HG02588 (cell line): ENCODE data around the gene SSNA1.

ENCODE experiments used
- ATAC-seq: cut with Tn5 transposase; IDR thresholded peaks from one replicate; pipeline ENCODE4 v1.9.1; 2021; ENCODE audit warnings: mild to moderate bottlenecking, moderate library complexity; ENCODE audit not compliant: unreplicated experiment

The SSNA1 gene

DNA sequence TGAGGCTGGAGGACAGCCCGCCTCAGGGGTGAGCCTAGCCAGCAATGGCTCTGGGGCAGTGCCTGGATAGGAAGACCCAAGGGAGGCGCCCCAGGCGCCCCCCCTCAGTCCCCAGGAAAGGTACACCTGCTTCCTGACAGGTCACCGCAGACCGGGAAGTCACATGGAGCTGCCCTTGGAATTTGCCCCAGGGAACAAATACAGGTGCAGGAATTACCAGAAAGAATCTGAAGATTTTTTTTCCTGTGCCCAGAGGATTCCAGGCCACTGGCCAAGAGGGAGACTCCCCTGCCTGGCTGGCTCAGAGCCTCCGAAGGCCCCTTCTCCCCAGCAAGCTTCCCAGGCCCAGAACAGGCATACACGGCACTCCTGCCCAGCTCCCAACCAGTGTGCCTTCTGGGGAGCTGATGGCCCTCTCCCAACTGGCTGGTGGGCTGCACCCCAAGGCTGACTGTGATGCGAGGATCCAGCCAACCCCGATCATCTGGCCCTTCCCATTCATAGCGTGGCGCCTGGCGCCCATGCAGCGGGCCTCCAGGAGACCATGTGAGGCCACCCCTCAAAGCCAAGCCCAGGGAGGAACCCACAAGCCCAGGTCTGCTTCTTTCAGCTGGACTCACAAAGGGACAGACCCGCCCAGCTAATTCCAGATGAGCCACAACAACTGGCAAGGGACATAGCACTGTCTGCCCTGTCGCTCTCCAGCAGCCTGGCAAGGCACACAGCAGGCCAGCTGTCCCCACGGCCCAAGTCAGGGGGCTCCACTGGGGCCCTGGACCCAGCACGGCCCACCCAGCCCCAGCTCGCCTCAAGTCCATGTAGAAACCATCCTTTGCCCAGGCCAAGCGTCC, 9.8 kb downstream of the SSNA1 start:
- ATAC-seq = no peak

- ATAC-seq = no peak
Observed at GRCh38 chr9:137198902-137199283, 10.4 kb downstream of the SSNA1 start.

- no peak for ATAC-seq
Observed at GRCh38 chr9:137199411-137200121, 11.1 kb downstream of the SSNA1 start.

DNA sequence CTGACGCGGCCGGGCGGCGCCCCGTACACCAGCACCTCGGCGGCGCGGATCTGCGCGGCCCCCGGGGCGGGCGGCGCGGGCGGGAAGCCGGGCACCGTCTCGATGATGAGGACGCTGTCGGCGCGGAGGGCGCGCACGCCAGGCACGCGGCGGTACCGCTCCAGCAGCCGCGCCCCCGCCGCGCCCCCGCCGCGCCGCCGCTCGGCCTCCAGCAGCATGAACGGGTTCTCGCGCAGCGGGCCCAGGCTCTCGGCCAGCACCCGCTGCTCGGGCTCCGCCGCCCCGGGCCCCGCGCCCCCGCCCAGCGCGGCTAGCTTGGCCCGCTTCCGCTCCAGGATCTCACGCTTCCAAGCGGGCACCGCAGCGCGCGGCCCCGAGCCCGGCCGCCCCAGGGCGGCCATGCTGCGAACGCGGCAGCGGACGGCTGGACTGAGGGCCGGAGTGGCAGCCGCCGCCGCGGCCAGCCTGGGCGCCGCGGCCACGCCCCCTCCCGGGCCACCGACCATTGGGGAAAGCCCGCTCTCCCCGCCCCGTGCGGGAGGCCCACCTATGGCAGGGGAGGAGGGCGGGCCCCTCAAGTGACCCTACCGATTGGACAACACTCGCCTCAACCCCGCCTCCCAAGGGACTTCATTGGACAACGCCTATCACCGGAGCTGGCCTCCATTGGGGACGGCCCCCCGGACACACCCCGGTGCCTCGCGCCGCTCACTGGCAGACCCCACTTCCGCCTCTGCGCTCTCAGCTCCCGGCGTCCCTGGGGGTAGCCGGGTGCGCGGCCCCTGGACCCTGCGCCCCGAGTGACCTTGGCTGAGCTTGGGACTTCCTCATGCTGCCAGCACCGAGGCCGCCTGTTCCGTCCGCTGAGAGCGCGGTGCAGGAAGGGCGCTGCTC, 12.1 kb downstream of the SSNA1 start, which contains the start of gene TPRN:
Gene TPRN (minus strand): TSS at position 431 of the 894 bp plus-strand sequence. CDS start 30 bp downstream, at position 401.
- ATAC-seq = peak; percentile 75

- ATAC-seq = no peak
Observed at GRCh38 chr9:137201205-137201868, 12.9 kb downstream of the SSNA1 start.

DNA sequence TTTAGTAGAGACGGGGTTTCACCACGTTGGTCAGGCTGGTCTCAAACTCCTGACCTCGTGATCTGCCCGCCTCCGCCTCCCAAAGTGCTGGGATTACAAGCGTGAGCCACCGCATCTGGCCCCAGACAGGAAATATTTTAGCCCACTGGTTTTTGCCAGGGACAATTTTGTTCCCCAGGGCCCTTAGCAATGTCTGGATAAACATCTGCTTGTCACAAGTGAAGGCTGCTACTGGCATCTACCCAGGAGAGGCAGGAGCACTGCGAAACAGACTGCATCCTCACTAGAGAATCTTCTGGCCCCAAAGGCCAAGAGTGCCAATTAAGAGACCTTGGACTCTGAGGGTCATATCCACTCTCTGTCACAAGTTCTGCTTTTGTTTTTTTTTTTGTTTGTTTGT, 14.5 kb downstream of the SSNA1 start:
- ATAC-seq = no peak

GRCh38 chr9:137204731-137205125, 16.3 kb downstream of the SSNA1 start:
- no peak for ATAC-seq

DNA sequence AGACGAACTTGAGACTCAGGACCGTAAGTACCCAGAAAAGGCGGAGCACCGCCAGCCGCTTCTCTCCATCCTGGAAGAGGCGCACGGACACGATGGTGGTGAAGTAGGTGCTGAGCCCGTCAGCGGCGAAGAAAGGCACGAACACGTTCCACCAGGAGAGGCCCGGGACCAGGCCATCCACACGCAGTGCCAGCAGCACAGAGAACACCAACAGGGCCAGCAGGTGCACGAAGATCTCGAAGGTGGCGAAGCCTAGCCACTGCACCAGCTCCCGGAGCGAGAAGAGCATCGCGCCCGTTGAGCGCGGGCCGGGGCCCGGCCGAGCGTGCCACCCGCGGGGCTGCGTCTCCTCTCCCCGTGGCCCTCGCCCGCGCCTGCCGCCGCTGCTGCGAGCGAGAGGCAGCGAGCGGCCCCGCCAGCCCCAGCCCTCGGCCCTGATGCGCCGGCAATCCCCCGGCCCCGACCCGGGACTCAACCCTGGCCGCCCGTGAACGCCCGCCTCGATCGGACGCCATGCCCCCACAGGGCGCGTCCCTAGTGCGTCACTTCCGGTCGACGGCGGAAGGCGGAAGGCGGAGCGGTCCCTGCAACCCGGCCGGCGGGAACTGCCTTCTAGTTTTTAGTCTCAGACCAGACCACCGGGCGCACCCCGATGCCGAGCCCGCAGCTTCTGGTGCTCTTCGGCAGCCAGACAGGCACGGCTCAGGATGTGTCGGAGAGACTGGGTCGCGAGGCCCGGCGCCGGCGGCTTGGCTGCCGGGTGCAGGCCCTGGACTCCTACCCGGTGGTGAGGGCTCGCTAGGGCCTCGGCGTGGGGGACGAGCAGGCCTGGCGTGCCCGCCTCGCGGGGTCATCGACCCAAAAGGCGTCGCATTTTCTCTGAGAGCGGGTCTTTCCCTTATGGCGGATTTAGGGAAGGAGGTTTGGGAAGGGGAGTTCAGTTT, 16.9 kb downstream of the SSNA1 start, which contains the start of the genes NDOR1 and TMEM203:
Gene NDOR1 (plus strand): TSS at position 575 of the 944 bp plus-strand sequence. CDS start 78 bp downstream, at position 653.
Gene TMEM203 (minus strand): TSS at position 523 of the 944 bp plus-strand sequence. CDS start 234 bp downstream, at position 289.
- peak; percentile 52 for ATAC-seq

GRCh38 chr9:137206602-137207001, 18.1 kb downstream of the SSNA1 start:
- ATAC-seq = no peak

- no peak for ATAC-seq
Observed at GRCh38 chr9:137211532-137211931, 23.1 kb downstream of the SSNA1 start.

GRCh38 chr9:137212520-137212919, 24.0 kb downstream of the SSNA1 start:
- no peak for ATAC-seq

GRCh38 chr9:137213160-137214060, 24.9 kb downstream of the SSNA1 start:
- ATAC-seq = no peak

GRCh38 chr9:137214620-137215019, 26.1 kb downstream of the SSNA1 start:
- ATAC-seq = no peak

DNA sequence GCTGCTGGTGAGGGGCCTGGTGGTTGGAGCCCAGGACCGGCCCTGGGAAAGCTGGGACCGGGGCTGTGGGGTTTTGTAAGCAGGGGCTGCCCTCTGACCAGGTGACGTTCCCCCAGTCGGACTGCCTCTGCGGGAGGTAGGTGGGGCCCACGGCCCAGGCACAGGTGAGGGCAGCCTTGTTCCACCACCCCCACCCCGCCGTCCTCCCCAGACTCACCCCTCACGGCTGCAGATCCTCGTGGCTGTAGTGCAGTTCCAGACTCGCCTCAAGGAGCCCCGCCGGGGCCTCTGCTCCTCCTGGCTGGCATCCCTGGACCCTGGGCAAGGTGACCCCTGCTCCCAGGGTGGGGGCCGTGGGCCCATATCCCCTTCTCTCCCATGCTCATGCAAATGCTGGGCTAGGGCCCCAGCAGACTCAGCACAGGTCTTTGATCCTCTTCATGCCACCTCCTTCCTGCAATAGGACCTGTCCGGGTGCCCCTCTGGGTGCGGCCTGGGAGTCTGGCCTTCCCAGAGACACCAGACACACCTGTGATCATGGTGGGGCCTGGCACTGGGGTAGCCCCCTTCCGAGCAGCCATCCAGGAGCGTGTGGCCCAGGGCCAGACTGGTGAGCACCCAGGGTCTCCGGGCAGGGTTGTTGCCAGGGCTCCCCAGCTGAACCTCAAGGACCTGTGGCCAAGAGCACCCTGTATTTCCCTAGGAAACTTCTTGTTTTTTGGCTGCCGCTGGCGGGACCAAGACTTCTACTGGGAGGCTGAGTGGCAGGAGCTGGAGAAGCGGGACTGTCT, 26.9 kb downstream of the SSNA1 start:
- ATAC-seq = no peak

DNA sequence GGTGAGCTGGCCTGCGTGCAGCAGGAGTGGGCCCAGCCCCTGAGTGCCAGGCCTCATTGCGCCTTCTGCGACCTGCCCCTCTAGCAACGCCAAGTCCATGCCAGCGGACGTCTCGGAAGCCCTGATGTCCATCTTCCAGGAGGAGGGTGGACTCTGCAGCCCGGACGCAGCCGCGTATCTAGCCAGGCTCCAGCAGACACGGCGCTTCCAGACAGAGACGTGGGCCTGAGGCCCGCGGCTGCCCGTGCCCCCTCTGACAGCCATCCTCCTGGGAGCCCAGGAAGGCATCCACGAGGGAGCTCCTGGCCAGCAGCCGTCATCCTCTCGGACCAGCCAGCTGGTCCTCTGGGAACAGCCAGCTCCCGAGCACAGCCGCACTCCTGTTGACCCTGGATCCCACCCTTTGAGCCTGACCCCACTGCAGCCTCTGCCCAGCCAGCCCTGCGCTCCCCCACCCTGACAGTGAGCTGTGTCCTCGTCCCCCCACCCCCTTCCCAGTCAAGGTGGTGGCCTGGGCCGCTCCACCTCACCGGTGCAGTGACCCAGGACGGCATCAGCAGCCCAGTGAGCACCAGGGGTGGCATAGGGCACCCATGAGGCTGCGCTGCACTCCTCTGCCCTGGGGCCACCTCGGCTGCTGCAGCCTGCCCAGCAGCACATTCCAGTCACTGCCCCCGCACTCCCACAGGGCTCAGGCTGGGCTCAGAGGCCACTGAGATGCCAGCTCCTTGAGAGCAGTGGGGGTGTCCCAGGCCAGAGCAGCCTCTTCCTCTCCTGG, 27.9 kb downstream of the SSNA1 start:
- ATAC-seq = no peak
